GM23248 (cell line): ENCODE data around the gene ZNF710. TPM values are rescaled to one million over a fixed set of nuclear protein-coding genes. Genes with fewer than 3 reads are reported as not detected.

Source experiments
- DNase-seq: peaks from one replicate; pipeline ENCODE4 v3.0.0-alpha.2; 2015
- H2AFZ ChIP-seq: fragments of 200-600 bp; sonication (generic); 2 replicates; pipeline ENCODE4 v1.6.1; 2016; ENCODE audit warnings: antibody characterized with exemption
- H3F3A ChIP-seq: fragments of 200-600 bp; sonication (generic); 2 replicates; pipeline ENCODE4 v1.6.1; 2016; ENCODE audit warnings: mild to moderate bottlenecking, antibody characterized with exemption, mixed run types; ENCODE audit not compliant: insufficient read depth
- H3K27ac ChIP-seq: fragments of 200-600 bp; sonication (generic); 2 replicates; pipeline ENCODE4 v1.5.1; 2016; ENCODE audit warnings: mild to moderate bottlenecking
- H3K27me3 ChIP-seq: fragments of 200-600 bp; sonication (generic); replicated peaks from 2 replicates; pipeline ENCODE4 v1.6.1; 2016; ENCODE audit warnings: mild to moderate bottlenecking; ENCODE audit not compliant: insufficient read depth
- H3K36me3 ChIP-seq: fragments of 200-600 bp; sonication (generic); 2 replicates; pipeline ENCODE4 v1.6.1; 2016; ENCODE audit warnings: low read depth, mild to moderate bottlenecking
- H3K4me1 ChIP-seq: fragments of 200-600 bp; sonication (generic); 2 replicates; pipeline ENCODE4 v1.6.1; 2016; ENCODE audit warnings: mild to moderate bottlenecking; ENCODE audit not compliant: insufficient read depth
- H3K4me2 ChIP-seq: fragments of 200-600 bp; sonication (generic); one replicate; pipeline ENCODE4 v1.6.1; 2016; ENCODE audit warnings: mild to moderate bottlenecking; ENCODE audit not compliant: unreplicated experiment
- H3K4me3 ChIP-seq: fragments of 200-600 bp; sonication (generic); 2 replicates; pipeline ENCODE4 v1.5.1; 2016; ENCODE audit warnings: mild to moderate bottlenecking
- H3K79me2 ChIP-seq: fragments of 200-600 bp; sonication (generic); 2 replicates; pipeline ENCODE4 v1.6.1; 2016; ENCODE audit warnings: mild to moderate bottlenecking; ENCODE audit not compliant: insufficient read depth
- H3K9ac ChIP-seq: fragments of 200-600 bp; sonication (generic); 2 replicates; pipeline ENCODE4 v1.6.1; 2016; ENCODE audit warnings: mild to moderate bottlenecking
- H3K9me2 ChIP-seq: fragments of 200-600 bp; sonication (generic); 2 replicates; pipeline ENCODE4 v1.6.1; 2016; ENCODE audit warnings: mixed run types, mild to moderate bottlenecking, moderate library complexity; ENCODE audit not compliant: insufficient read depth
- H3K9me3 ChIP-seq: fragments of 200-600 bp; sonication (generic); one replicate; pipeline ENCODE4 v1.6.1; 2017; ENCODE audit warnings: low read depth
- H4K20me1 ChIP-seq: fragments of 200-600 bp; sonication (generic); 2 replicates; pipeline ENCODE4 v1.6.0; 2016; ENCODE audit not compliant: insufficient read depth
- EZH2 ChIP-seq: fragments of 200-600 bp; sonication (generic); IDR thresholded peaks from 2 replicates; pipeline ENCODE4 v1.6.1; 2018; ENCODE audit warnings: antibody characterized with exemption, mild to moderate bottlenecking; ENCODE audit not compliant: insufficient read depth, poor library complexity, severe bottlenecking
- EZH2phosphoT487 ChIP-seq: fragments of 200-600 bp; sonication (generic); IDR thresholded peaks from 2 replicates; pipeline ENCODE4 v1.6.1; 2018; ENCODE audit warnings: antibody characterized with exemption, moderate library complexity, mild to moderate bottlenecking, low read depth; ENCODE audit not compliant: insufficient read depth
- WGBS, 2 experiments: methylation state at CpG; one replicate each; pipeline ENCODE4 v1.1.6; 2015 to 2017; ENCODE audit warnings: low lambda C conversion rate in 2 of 2, low coverage in 1 of 2; ENCODE audit errors: missing lambda C conversion rate in 2 of 2; 5-methylcytosine and 5-hydroxymethylcytosine counted together
- in situ Hi-C: fragments of 300-500 bp; cut with MboI; formaldehyde crosslinking; loops from 2 replicates; pipeline ENCODE4 v1.15.0; 2020
- polyA plus RNA-seq: library from polyadenylated mRNA; unstranded; fragments of >200 nt; fragmentation: Nextera tagmentation; extraction: Ambion mirVana; gene quantifications from 2 replicates; pipeline ENCODE4 v1.2.1, GENCODE V29; 2016
- total RNA-seq: library from RNA; depleted of rRNA; stranded (reverse); fragments of >200 nt; shearing (Covaris generic); gene quantifications from 2 replicates; pipeline ENCODE4 v1.2.3, GENCODE V29; 2014

ZNF710 gene
- total and polyA plus RNA-seq, 2 experiments from 2014 or later = 2.9 to 12.0 TPM

GRCh38 chr15:90006217-90007075 lies 5.3 kb downstream of the ZNF710 start:
- Histone ChIP-seq H3K4me2 (no peak overlapping the region), H3K9me2 (no peaks in the 10 kb centered on the region), H3K27ac (peak overlapping the region; percentile 97; the same call in 1 of the 2 replicates), H3F3A (peaks cover 44% of the 10 kb centered on the region), H3K79me2 (peaks cover 72% of the 10 kb centered on the region), H3K27me3 (no peaks in the 10 kb centered on the region), H3K4me1 (peaks cover 33% of the 10 kb centered on the region), H3K36me3 (no peaks in the 10 kb centered on the region), H2AFZ (no peak overlapping the region), H3K9me3 (no peaks in the 10 kb centered on the region), H3K4me3 (no peak overlapping the region), H3K9ac (no peak overlapping the region), H4K20me1 (no peaks in the 10 kb centered on the region)
- in situ Hi-C loops = no loop called here
- DNase-seq = no peak
- TF ChIP-seq EZH2 = no peak
- no peak for TF ChIP-seq EZH2phosphoT487
- WGBS, 2 experiments = 85 to 95% methylated on average over 4 of the region's 4 CpGs

GRCh38 chr15:90007076-90007460 lies 5.9 kb downstream of the ZNF710 start:
- no peak for TF ChIP-seq EZH2
- no peak for TF ChIP-seq EZH2phosphoT487
- Histone ChIP-seq H4K20me1 (no peaks in the 10 kb centered on the region), H3K4me3 (no peak overlapping the region), H3K36me3 (0 out of 2 replicates have a peak, but pooled peaks cover 5% of the 10 kb centered on the region), H3K79me2 (peaks cover 78% of the 10 kb centered on the region), H3K9me3 (no peaks in the 10 kb centered on the region), H3K27ac (no peak overlapping the region), H3K9me2 (no peaks in the 10 kb centered on the region), H3K4me1 (peaks cover 33% of the 10 kb centered on the region), H2AFZ (no peak overlapping the region), H3K4me2 (no peak overlapping the region), H3K27me3 (no peaks in the 10 kb centered on the region), H3F3A (peaks cover 44% of the 10 kb centered on the region), H3K9ac (no peak overlapping the region)
- in situ Hi-C loops = no loop called here
- 77 to 78% methylated on average over 4 of the region's 4 CpGs for WGBS, 2 experiments
- no peak for DNase-seq

DNA sequence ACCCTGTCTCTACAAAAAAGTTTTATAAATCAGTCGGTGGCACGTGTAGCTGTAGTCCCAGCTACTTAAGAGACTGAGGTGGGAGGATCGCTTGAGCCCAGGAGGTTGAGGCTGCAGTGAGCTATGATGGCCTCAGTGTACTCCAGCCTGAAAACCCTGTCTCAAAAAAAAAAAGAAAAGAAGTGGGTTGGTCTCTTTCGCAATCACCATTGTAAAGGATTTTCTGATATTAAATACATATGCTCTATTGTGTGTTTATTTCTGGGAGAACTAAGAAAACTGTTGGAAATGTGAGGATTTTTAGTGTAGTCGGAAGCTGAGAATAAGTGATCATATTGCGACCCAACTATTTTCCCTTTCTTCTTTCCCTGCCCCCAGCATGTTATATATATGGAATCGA lies 7.5 kb downstream of the ZNF710 start:
- Histone ChIP-seq H2AFZ (no peak overlapping the region), H3K27ac (no peak overlapping the region), H3K9me2 (no peaks in the 10 kb centered on the region), H3K4me2 (no peak overlapping the region), H3K36me3 (0 out of 2 replicates have a peak, but pooled peaks cover 5% of the 10 kb centered on the region), H4K20me1 (no peaks in the 10 kb centered on the region), H3F3A (peaks cover 32% of the 10 kb centered on the region), H3K9ac (no peak overlapping the region), H3K4me3 (no peak overlapping the region), H3K27me3 (no peaks in the 10 kb centered on the region), H3K9me3 (no peaks in the 10 kb centered on the region), H3K4me1 (peaks cover 22% of the 10 kb centered on the region), H3K79me2 (peaks cover 83% of the 10 kb centered on the region)
- TF ChIP-seq EZH2phosphoT487 = no peak
- TF ChIP-seq EZH2 = no peak
- WGBS, 2 experiments = 94 to 96% methylated on average over 7 of the region's 7 CpGs
- in situ Hi-C loops = no loop called here
- no peak for DNase-seq

DNA sequence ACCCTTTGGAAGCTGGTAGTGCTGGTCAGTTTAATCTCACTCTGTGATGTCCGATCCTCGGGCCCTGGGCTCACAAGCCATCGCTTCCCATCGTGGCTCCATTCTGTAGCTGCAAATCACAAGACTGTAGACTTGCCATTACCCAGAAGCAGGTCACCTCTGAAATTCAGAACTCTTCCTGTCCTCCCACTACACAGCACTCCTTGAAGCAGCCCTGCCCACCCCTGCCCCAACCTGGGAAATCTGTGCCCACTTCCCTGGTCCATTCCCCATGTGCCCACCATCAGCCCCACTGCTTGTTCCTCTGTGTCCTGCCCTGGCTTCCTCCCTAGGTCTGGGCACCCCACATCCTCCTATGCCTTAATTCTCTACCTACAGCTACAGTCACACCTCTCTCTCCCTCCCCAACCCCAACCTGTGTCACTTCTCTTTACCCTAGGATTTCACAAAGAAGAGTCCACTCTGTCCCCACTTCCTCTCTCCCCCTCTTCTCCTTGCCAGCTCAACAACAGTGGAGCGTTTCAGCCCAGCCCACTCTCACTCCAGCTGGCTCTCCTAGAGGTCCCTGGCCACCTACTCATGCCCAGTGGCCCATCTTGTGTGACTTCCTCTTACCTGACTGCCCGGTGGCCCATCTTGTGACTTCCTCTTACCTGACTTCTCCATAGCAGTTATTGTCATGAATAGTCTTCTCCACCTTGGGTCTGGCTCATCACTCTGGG lies 8.3 kb downstream of the ZNF710 start:
- no peaks in the 10 kb centered on the region for H3K9me2 ChIP-seq
- no peaks in the 10 kb centered on the region for H4K20me1 ChIP-seq
- 97% methylated on average over 6 of the region's 6 CpGs for WGBS, 2 experiments
- TF ChIP-seq EZH2 = no peak
- TF ChIP-seq EZH2phosphoT487 = no peak
- H3K4me2 ChIP-seq = no peak overlapping the region
- H3K36me3 ChIP-seq = 0 out of 2 replicates have a peak, but pooled peaks cover 5% of the 10 kb centered on the region
- H3K9me3 ChIP-seq = no peaks in the 10 kb centered on the region
- H3K79me2 ChIP-seq = peaks cover 92% of the 10 kb centered on the region
- H3F3A ChIP-seq = peaks cover 24% of the 10 kb centered on the region
- H2AFZ ChIP-seq = no peak overlapping the region
- no peaks in the 10 kb centered on the region for H3K27me3 ChIP-seq
- peaks cover 13% of the 10 kb centered on the region for H3K4me1 ChIP-seq
- in situ Hi-C loops = no loop called here
- H3K27ac ChIP-seq = no peak overlapping the region
- no peak for DNase-seq
- no peak overlapping the region for H3K4me3 ChIP-seq
- no peak overlapping the region for H3K9ac ChIP-seq
